Measurements from ENCODE around the gene RNF212B. TPM values are rescaled to one million over a fixed set of nuclear protein-coding genes. Genes with fewer than 3 reads are reported as not detected.
"Not testable (repeated sequence)": the region's sequence is repeated elsewhere in the genome, so short reads cannot be mapped to it uniquely, and the experiment has no call there.

RNF212B gene
- polyA plus RNA-seq, 1 donor from 2014 or later: not detected

- H3K36me3 ChIP-seq (ENCODE audit: insufficient read depth, low read length): no peaks in the 10 kb centered on the region
- no peak overlapping the region for H2AFZ ChIP-seq (ENCODE audit: low read depth, low read length)
- H3K9ac ChIP-seq (ENCODE audit: low read length): no peak overlapping the region
- H3K4me2 ChIP-seq (ENCODE audit: low read length): no peak overlapping the region
- no peaks in the 10 kb centered on the region for H4K20me1 ChIP-seq (ENCODE audit: insufficient read depth)
- H3K9me2 ChIP-seq (ENCODE audit: insufficient read depth, low read length): no peaks in the 10 kb centered on the region
- H3K79me2 ChIP-seq (replicated peaks; ENCODE audit: insufficient read depth, low read length): no peaks in the 10 kb centered on the region
- no peak for TF ChIP-seq EP300 (conservative IDR thresholded peaks at IDR 0.05; ENCODE audit: poor library complexity, severe bottlenecking)
- TF ChIP-seq POLR2AphosphoS5 (IDR thresholded peaks at IDR 0.05): no peak
- no peak for TF ChIP-seq EZH2 (IDR thresholded peaks at IDR 0.05; ENCODE audit: borderline replicate concordance, insufficient read depth, low read length, poor library complexity, severe bottlenecking)
- H3K4me3 ChIP-seq (ENCODE audit: low read length): no peak overlapping the region
- H3K9me3 ChIP-seq (ENCODE audit: low read length): no peaks in the 10 kb centered on the region
- no peaks in the 10 kb centered on the region for H3F3A ChIP-seq (ENCODE audit: insufficient read depth, low read length, poor library complexity, severe bottlenecking)
- H3K27me3 ChIP-seq (ENCODE audit: insufficient read depth, low read depth, low read length): no peaks in the 10 kb centered on the region
- no peak overlapping the region for H3K27ac ChIP-seq (ENCODE audit: low read length)
Observed at GRCh38 chr14:23258256-23258655, 20.5 kb downstream of the RNF212B start.

GRCh38 chr14:23259426-23259825 is 21.7 kb downstream of the RNF212B start:
- TF ChIP-seq CTCF (IDR thresholded peaks at IDR 0.05; ENCODE audit: poor library complexity, severe bottlenecking) (no peak), POLR2AphosphoS5 (IDR thresholded peaks at IDR 0.05) (no peak), EZH2 (IDR thresholded peaks at IDR 0.05; ENCODE audit: borderline replicate concordance, insufficient read depth, low read length, poor library complexity, severe bottlenecking) (no peak), SMC3 (conservative IDR thresholded peaks at IDR 0.05; ENCODE audit: poor library complexity) (no peak), EP300 (conservative IDR thresholded peaks at IDR 0.05; ENCODE audit: poor library complexity, severe bottlenecking) (no peak), MXI1 (conservative IDR thresholded peaks at IDR 0.05; ENCODE audit: poor library complexity, severe bottlenecking) (no peak), RAD21 (conservative IDR thresholded peaks at IDR 0.05) (no peak), TAF1 (IDR thresholded peaks at IDR 0.05; ENCODE audit: low read depth) (no peak), REST (IDR thresholded peaks at IDR 0.05; ENCODE audit: borderline replicate concordance) (no peak)
- Histone ChIP-seq H3K4me2 (ENCODE audit: low read length) (no peak overlapping the region), H3K27ac (ENCODE audit: low read length) (no peak overlapping the region), H3K9ac (ENCODE audit: low read length) (no peak overlapping the region), H3K27me3 (ENCODE audit: insufficient read depth, low read depth, low read length) (no peaks in the 10 kb centered on the region), H3F3A (ENCODE audit: insufficient read depth, low read length, poor library complexity, severe bottlenecking) (no peaks in the 10 kb centered on the region), H3K79me2 (replicated peaks; ENCODE audit: insufficient read depth, low read length) (no peaks in the 10 kb centered on the region), H4K20me1 (ENCODE audit: insufficient read depth) (no peaks in the 10 kb centered on the region), H3K9me2 (ENCODE audit: insufficient read depth, low read length) (no peaks in the 10 kb centered on the region), H3K4me3 (ENCODE audit: low read length) (no peak overlapping the region), H3K9me3 (ENCODE audit: low read length) (no peaks in the 10 kb centered on the region), H3K36me3 (ENCODE audit: insufficient read depth, low read length) (no peaks in the 10 kb centered on the region), H2AFZ (ENCODE audit: low read depth, low read length) (no peak overlapping the region)

- not testable (repeated sequence) for H3K4me2 ChIP-seq (ENCODE audit: low read length)
Observed at GRCh38 chr14:23260849-23261248, 23.1 kb downstream of the RNF212B start.

More at GRCh38 chr14:23260849-23261248, 23.1 kb downstream of the RNF212B start:
- H3F3A ChIP-seq (ENCODE audit: insufficient read depth, low read length, poor library complexity, severe bottlenecking); H3K9me3 ChIP-seq (ENCODE audit: low read length); H3K36me3 ChIP-seq (ENCODE audit: insufficient read depth, low read length); H3K9me2 ChIP-seq (ENCODE audit: insufficient read depth, low read length); H3K79me2 ChIP-seq (replicated peaks; ENCODE audit: insufficient read depth, low read length); H3K4me3 ChIP-seq (ENCODE audit: low read length); H4K20me1 ChIP-seq (ENCODE audit: insufficient read depth); H3K9ac ChIP-seq (ENCODE audit: low read length); H3K27me3 ChIP-seq (ENCODE audit: insufficient read depth, low read depth, low read length); H2AFZ ChIP-seq (ENCODE audit: low read depth, low read length); H3K27ac ChIP-seq (ENCODE audit: low read length): not testable (repeated sequence)
